GM21447 (cell line): Measurements from ENCODE around the gene ING1.
A peak's percentile ranks its signal among the peaks of the same experiment; 100 is the strongest.
"Not testable (repeated sequence)": the region's sequence is repeated elsewhere in the genome, so short reads cannot be mapped to it uniquely, and the experiment has no call there.

Source experiments
- ATAC-seq: cut with Tn5 transposase; IDR thresholded peaks from one replicate; pipeline ENCODE4 v1.9.1; 2021; ENCODE audit not compliant: unreplicated experiment

Gene ING1

GRCh38 chr13:110714797-110715394 is 1.4 kb downstream of the ING1 start:
- ATAC-seq: no peak

DNA sequence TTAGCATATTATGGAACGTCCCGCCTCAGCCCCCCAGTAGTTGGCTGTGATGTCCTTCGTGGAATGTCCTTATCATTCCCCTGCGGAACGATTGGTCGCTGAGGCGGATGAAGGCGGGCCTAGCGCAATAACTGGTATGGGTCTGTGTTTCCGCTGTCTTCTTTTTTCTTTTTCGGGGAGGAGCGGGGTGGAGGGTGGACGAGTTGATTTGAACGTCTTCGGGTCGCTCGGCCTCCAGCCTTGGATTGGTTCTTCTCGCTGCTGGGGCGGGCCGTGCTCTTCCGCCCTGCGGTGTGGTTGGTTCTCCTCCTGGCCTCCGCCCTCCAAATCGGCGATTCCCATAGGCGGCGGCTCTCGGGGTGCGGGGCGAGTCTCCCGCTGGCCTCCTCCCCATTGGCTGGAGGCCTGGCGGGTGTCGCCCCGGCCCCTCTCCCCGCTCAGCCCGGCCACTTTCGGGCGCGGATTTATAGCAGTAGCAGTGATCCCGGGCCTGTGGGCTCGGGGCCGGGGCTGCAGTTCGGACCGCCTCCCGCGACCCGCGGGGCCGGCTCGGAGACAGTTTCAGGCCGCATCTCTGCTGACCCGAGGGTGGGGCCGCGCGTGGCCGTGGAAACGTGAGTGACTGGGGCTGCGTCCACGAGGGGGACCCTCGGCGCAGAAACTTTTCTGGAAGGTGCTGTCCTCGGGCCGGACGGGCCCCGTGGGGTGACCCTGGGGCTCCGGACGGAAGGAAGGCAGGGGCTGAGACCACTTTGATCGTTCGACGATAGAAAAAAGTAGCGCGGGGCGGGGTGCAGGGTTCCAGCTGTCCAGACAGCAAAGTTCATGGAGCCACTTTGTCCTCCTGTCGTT is 2.1 kb downstream of the ING1 start:
- peak; percentile 50 for ATAC-seq

GRCh38 chr13:110716247-110716515 is 2.7 kb downstream of the ING1 start:
- ATAC-seq: no peak

DNA sequence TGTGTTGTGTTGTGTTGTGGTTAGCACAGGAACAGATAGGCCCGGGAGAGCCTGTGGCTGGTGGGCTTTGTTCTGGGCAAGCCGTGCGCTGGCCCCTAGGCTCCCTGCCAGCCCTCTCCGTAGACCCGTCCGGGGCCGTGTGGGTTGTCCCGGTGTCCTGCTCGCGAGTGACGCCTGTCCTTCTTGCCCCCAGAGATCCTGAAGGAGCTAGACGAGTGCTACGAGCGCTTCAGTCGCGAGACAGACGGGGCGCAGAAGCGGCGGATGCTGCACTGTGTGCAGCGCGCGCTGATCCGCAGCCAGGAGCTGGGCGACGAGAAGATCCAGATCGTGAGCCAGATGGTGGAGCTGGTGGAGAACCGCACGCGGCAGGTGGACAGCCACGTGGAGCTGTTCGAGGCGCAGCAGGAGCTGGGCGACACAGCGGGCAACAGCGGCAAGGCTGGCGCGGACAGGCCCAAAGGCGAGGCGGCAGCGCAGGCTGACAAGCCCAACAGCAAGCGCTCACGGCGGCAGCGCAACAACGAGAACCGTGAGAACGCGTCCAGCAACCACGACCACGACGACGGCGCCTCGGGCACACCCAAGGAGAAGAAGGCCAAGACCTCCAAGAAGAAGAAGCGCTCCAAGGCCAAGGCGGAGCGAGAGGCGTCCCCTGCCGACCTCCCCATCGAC is 5.7 kb downstream of the ING1 start:
- ATAC-seq: no peak

DNA sequence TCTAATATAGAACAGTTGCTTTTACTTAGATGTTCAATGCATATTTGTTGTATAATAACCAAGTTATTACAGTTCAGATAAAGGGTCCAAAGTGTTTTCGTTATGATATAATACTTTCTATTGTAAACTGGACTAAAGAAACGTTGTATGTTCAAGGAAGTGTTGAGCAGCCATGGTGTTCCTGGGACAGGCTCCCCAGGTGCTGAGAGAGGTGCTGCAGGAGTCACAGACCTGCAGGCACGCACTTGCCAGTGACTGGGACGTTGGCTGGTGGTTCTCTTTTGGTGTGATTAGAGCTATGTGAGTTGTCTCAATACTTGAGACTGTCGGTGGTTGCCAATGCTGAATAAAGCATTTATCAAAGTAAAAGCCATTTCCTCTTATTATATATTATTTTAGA is 9.5 kb downstream of the ING1 start:
- ATAC-seq: no peak

DNA sequence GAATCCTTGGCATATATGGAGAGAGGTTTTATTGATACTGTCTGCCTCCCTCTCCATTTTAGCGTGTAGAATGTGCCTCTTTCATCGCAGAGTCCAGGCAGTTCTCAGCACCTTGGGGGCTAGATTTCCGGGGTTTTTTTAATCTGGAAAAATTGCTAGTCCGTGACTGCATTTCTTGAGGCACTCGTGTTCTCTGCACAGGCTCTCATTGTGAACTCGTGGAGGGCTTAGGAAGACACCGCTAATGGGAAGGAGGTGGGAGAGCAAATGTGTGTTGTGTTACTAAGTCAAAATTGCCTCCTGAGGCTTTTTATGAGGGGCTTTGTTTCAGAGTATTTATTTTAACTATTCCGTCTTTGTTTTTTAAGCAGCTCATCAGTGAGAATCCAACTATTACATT is 10.1 kb downstream of the ING1 start:
- no peak for ATAC-seq

DNA sequence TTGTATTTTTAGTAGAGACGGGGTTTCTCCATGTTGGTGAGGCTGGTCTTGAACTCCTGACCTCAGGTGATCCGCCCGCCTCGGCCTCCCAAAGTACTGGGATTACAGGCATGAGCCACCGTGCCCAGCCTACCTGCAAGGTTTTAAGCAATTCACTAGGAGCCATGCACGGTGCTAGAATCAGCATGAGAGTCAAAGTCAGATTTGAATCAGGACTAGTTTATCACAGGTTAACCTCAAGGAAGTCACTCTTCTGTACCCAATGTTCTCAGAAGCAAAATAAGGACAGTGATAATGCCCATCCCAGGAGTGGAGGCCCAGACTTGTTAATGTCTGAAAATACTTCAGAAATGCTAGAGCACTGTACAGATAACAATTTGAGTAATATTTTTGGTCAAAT is 12.7 kb downstream of the ING1 start:
- ATAC-seq: not testable (repeated sequence)

DNA sequence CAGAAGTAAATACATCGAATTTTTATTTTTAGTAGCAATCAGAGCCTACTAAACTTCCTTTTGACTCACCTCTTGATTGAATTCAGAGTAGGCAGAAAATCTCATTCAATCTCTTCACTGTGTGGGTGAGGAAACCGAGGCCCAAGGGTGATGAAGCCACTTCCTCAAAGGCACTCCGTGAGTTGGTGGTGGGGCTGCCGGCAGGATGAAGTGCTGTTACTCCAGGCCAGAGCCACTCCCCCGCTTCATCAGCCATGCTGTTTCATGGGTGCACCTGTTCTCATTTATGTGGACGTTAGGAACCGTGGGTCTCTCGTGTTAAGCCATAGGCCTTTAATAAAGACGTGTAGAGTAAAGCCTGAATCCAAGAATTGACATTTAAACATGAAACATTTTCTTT is 13.2 kb downstream of the ING1 start:
- ATAC-seq: peak; percentile 63

DNA sequence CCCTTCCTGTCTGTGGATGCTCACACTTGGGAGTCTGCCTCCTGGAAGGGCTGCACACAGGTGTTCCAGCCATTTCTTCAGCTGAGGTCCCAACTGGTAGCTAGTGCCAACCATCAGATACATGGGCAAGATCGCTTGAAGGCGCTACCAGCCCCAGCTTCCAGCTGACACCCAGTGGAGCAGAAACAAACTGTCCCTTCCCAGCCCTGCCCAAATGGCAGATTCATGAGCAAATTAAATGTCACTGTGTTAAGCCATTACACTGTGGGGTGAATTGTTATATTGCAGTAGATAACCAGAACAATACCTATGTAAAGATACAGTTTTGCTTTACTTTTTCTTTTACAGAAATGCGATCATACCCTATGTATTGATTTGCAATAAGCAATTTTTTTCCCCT is 17.6 kb downstream of the ING1 start:
- no peak for ATAC-seq

- no peak for ATAC-seq
Measured at GRCh38 chr13:110734561-110734960, 21.1 kb downstream of the ING1 start.

GRCh38 chr13:110737555-110737954 is 24.1 kb downstream of the ING1 start:
- no peak for ATAC-seq

- no peak for ATAC-seq
Measured at GRCh38 chr13:110743687-110744086, 30.2 kb downstream of the ING1 start.

DNA sequence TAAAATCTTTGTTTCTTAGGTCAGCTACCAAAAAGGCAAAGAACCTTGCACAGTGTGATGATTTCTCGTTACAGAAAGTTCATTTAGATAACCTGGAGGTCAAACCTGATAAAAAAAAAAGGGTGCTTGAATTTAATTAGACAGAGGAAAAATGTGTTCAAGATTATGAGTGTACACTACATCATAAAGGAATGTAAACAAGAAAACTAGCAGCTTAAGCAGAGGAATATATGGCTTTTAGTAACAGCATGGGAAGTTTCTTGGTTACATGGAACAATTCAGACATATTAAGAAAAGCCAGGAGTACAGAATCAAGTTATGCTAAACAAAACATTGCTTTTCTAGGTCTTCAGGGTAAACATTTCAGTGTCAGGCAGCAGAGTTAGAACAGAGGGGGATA is 32.9 kb downstream of the ING1 start:
- ATAC-seq: no peak

GRCh38 chr13:110748271-110748670 is 34.8 kb downstream of the ING1 start:
- ATAC-seq: no peak

DNA sequence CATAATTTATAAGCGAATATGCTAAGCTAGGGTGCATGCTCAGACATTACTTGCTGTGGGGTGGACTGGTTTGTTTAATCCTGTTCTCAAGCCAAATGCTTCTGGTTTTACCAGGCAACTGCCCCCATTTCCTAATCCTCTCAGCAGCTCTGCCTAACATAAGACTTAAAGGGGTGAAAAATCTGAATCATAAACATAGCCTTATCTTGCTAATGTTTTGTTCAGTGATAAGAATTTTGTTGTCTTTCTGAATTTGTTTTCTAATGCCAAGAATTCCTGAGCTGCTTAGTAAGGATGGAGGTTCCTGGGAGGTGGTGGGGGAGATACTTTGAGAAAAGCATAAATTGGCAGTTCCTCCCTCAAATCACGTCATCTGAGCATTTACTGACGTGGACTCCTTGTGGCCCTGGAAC is 42.7 kb downstream of the ING1 start:
- no peak for ATAC-seq

DNA sequence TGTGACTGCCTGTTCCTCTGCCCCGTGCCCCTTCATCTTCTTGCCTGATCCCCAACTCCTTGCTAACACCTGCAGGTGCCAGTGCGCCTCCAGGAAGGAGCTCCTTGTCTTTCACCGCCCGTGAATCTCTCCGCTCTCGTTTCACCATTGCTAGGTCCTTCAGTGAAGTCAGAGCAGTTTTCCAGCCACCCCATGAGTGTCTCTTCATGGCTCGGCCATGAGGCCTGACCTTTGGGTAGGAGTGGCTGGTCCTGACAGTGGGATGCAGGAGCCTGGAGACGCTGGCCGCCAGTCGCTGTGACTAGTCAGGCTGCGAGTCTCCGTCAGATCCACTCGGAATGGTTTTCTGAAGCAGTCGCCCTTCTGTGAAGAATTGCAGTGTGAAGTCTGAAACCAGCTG is 43.8 kb downstream of the ING1 start:
- ATAC-seq: no peak

DNA sequence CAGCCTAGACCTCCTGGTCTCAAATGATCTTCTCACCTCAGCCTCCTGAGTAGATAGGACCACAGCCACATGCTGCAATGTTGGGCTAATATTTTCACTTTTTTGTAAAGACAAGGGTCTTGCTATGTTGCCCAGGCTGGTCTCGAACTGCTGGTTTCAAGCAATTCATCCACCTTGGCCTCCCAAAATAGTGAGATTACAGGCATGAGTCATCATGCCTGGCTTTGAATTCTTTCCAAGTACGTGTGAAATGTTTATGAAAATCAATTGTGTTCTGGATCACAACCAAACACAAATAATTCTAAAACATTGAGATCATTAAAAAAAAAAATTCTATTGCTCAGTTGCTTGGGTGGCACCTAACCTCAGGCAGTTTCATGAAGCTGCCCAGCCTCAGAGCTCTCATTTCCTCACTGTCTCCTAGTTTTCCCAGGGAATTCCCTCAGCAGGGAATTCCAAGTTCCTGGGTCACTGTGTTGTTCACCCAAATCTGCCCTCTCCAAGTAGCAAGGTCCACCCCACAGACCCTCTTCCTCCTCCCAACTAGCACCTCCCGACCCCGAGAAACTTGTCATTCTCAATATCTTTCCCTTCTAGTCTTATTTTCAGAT is 44.8 kb downstream of the ING1 start:
- ATAC-seq: no peak

DNA sequence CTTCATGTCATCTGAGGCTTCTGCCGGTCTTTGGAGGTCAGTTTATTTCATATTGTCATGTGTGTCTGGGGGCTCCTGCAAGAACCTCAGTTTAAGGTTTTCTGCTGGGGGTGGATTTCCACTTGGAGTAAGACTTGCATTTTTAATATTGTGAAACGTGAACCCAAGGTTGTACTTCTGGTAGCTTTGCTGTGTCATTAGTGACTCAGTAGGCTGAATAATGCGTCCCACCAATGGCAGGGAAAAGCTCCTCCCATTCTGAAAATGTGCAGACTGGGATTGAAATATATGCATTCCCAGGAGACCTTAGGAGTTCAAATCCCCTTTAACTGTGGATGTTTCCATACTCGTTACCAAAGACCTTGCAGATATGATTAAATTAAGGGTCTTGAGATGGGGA is 46.2 kb downstream of the ING1 start:
- ATAC-seq: no peak

DNA sequence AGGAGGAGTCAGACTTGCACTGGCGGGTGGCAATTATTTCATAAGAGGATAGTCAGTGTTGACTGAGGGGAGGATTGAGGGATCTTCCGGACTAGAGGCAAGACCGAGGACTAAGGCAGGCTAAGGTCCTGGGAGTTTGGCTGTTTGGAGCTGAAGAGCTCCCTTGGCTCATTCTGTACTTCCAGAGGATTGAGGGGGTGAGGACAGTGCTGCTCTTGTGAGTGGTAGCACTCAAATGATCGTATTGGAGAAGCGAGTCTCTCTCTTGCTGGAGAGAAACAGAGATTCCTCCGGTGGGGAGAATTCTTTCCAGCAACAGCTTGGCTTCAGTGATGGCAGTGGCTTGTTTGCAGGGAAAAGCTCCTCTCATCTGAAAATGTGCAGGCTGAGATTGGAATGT is 47.1 kb downstream of the ING1 start:
- no peak for ATAC-seq

DNA sequence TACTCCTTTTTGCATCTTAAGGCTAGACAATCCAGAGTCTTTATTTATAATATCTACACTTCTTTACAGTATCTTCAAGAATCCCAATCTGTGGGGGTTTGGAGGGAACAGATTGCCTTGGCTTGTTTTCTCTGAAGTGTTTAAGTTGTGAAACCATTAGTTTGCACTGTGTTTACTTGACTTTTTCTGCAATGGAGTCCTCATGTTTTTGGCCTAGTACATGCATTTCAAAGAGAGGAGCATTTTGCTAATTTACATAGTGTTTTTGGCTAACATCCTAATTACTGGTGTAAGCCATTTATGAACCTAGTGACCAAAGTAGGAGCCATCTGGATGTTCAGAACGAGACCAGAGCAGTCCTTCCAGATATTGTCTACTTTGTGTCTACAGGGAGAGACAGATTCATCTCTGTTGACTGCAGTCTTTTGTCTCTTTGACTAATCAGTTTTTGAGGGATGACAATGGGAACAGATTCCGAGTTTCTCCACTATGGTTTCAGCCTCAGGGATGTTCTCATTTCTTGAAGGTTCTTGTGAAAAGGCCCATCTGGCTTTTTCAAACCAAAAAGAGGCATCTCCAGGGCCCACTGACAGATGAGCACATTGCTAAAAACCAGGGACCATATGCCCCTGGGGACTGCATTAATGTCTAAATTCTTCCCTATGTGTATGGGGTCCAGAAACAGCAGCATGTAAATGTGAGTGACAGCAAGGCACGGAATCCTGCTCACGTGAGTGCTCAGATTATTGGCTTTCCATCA is 53.4 kb downstream of the ING1 start:
- no peak for ATAC-seq

- no peak for ATAC-seq
Measured at GRCh38 chr13:110767476-110767875, 54.0 kb downstream of the ING1 start.
